GM19239 (cell line): ENCODE results near the gene SERPINA9.
"Not testable (repeated sequence)": the region's sequence is repeated elsewhere in the genome, so short reads cannot be mapped to it uniquely, and the experiment has no call there.

Experiments used
- DNase-seq: peaks from one replicate; pipeline ENCODE4 v3.0.0; 2011; ENCODE audit warnings: low spot score; ENCODE audit not compliant: insufficient read length
- FAIRE-seq: peaks from 2 replicates; lab custom pipeline; 2011; peaks lifted over from hg19 to GRCh38; lab: Jason Lieb, UNC

The SERPINA9 gene

GRCh38 chr14:94441531-94442205, 34.3 kb downstream of the SERPINA9 start:
- no peak for DNase-seq
- no peak for FAIRE-seq

GRCh38 chr14:94441130-94441529, 34.9 kb downstream of the SERPINA9 start:
- FAIRE-seq (no peak), DNase-seq (no peak)

GRCh38 chr14:94439453-94440057, 36.4 kb downstream of the SERPINA9 start:
- FAIRE-seq (no peak), DNase-seq (no peak)

GRCh38 chr14:94428610-94429009, 47.4 kb downstream of the SERPINA9 start:
- FAIRE-seq (no peak), DNase-seq (no peak)

- DNase-seq (no peak), FAIRE-seq (no peak)
These were observed 48.9 kb downstream of the SERPINA9 start for GRCh38 chr14:94427016-94427613.

DNA sequence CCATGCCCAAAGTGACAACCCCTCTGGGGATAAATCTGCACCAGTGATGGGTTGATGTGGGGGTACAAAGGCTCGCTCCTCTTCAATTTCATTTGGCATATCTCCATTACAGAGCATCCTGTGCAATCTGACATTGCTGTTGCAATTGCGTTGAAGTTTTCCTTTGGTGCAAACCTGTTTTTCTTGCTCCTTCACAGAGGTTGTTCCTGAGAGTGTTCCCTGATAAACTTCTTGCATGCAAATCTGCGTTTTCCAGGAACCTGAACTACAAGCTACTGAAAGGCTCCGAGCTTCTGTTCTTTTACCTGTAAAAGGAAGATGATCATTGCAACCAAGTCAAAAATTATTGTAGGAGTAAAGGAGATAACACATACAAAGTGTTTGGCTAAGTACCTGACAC, 49.5 kb downstream of the SERPINA9 start:
- FAIRE-seq (no peak), DNase-seq (no peak)

DNA sequence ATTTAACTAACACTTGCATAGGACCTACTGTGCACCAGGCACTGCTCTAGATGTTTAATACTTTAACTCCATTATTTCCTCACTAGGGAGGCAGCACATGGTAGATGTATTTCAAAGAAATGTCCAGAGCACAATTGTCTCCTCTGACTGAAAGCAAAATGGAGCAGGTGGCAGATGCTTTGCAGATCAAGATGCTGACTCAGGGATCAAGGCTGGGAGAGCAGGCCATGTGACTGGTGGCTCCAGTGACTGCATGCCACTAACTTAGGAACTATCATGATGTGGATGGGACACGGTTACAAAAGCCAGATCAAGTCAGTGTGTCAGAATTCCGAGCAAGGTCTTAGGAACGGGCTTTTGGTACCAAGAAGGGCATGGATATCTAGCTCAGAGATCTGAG, 51.6 kb downstream of the SERPINA9 start:
- FAIRE-seq (no peak), DNase-seq (no peak)

DNA sequence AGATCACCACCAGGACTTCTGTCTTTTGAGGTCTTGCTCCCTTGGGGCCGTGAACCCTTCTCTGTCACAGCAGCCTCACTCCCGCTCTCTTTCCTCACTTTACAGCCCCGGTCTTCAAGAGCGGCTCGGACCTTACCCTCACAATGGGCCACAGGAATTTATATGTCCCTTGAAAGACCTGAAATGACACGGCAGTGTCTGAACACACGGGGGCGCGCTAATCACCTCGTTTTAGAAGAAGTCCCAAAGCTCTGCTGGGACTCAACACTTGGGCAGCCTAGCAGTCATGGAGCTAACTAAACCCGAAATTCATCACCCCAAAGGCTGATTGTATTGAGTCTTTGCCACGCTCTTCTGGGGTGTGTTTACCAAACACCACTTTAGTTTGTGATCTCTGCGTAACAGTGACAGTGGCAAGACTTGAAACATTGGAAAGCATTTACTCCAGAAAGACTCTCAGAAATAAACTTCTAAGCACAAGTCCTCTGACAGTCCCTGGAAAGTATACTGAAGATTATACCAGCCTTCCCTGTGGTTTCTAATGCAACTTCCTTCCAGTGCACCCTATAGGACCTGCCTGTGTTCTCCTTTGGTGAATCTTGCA, 52.4 kb downstream of the SERPINA9 start:
- no peak for FAIRE-seq
- DNase-seq: peak; percentile 32

GRCh38 chr14:94421316-94421715, 54.7 kb downstream of the SERPINA9 start:
- DNase-seq: no peak
- no peak for FAIRE-seq

DNA sequence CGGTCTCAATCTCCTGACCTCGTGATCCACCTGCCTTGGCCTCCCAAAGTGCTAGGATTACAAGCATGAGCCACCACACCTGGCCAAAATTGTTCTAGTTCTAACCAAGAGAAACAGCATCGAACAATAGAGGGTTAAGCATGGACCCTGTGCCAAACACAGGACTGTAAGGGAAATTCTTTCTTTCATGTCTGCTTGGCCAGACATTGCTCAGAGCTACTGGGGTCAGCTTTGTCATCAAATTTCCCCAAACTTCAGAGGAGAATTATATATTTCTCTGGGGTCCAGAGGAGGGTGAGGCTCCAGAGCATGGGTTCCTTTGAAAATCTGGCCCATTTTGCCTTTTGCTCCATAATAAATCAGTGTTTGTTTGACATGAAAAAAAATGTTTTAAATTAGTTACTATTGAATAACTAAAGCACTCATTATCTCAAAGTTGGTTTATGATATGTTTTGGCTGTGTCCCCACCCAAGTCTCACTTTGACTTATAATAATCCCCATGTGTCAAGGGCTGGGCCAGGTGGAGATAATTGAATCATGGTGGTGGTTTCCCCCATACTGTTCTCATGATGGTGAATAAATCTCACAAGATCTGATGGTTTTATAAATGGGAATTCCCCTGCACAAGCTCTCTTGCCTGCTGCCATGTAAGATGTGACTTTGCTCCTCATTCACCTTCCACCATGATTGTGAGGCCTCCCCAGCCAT, 58.3 kb downstream of the SERPINA9 start:
- not testable (repeated sequence) for DNase-seq

More for the DNA sequence above, 58.3 kb downstream of the SERPINA9 start:
- FAIRE-seq: not testable (repeated sequence)
